HCT116 (cell line): ENCODE results near the gene ALDH5A1. TPM values are rescaled to one million over a fixed set of nuclear protein-coding genes. Genes with fewer than 3 reads are reported as not detected.

Experiments
- ATAC-seq: fragments of 200-7000 bp; cut with Tn5 transposase; 2 replicates; pipeline ENCODE4 v1.9.1; 2020; ENCODE audit warnings: mild to moderate bottlenecking, moderate library complexity
- BruUV-seq: library from RNA; stranded (reverse); fragments of 400-500 nt; replicated peaks from 2 replicates; lab custom pipeline; 2021; lab: Mats Ljungman, UMichigan
- CTCF ChIA-PET: fragments of 300-600 bp; sonication (Branson Sonifier 250); formaldehyde crosslinking; loops from one replicate; lab custom pipeline; 2021; ENCODE audit warnings: antibody characterized with exemption; lab: Charles Lee
- POLR2A ChIA-PET: fragments of 300-600, 350-600 bp; sonication (Branson Sonifier 250); formaldehyde crosslinking; loops from one replicate; lab custom pipeline; 2021; ENCODE audit warnings: antibody characterized with exemption; lab: Charles Lee
- RAD21 ChIA-PET, 2 experiments: fragments of 300-600 bp; sonication (Branson Sonifier 250); formaldehyde crosslinking; loops; one replicate each; lab custom pipeline; 2023; ENCODE audit warnings: low total read pairs in 2 of 2; ENCODE audit not compliant: uncharacterized antibody in 2 of 2, unreplicated experiment in 2 of 2, low non-redundant PET in 1 of 2; lab: Charles Lee
- DNase-seq: peaks from one replicate; pipeline ENCODE4 v3.0.0-alpha.2; 2010; ENCODE audit warnings: low read depth, low spot score
- H2AFZ ChIP-seq: fragments of 200-600 bp; shearing (Covaris generic), sonication (generic); 2 replicates; pipeline ENCODE4 v1.6.1; 2017; ENCODE audit warnings: low read depth, mixed run types, mixed read lengths, antibody characterized with exemption, low read length; ENCODE audit not compliant: poor library complexity, severe bottlenecking
- H3K27ac ChIP-seq: 2 replicates; pipeline ENCODE4 v1.5.1; 2012; ENCODE audit warnings: low read depth, low read length
- H3K27me3 ChIP-seq: fragments of 200-600 bp; sonication (generic); 2 replicates; pipeline ENCODE4 v1.6.1; 2016; ENCODE audit warnings: mixed run types, low read length, mixed read lengths; ENCODE audit not compliant: insufficient read depth
- H3K36me3 ChIP-seq, 2 experiments: fragments of 200-500 bp in 1 of 2; fragments of 200-600 bp in 1 of 2; sonication (Bioruptor generic) in 1 of 2; sonication (generic) in 1 of 2; 2 replicates each; pipeline versions ENCODE4 v1.5.1 to v1.6.1; 2014 to 2016; ENCODE audit warnings: low read length in 2 of 2, inconsistent platforms in 1 of 2, mixed read lengths in 1 of 2, mixed run types in 1 of 2; ENCODE audit not compliant: insufficient read depth in 2 of 2, control insufficient read depth in 1 of 2
- H3K4me1 ChIP-seq, 2 experiments: fragments of 200-600 bp in 1 of 2; sonication (generic) in 1 of 2; 2 replicates each; pipeline versions ENCODE4 v1.5.1 to v1.6.1; 2012 to 2017; ENCODE audit warnings: low read length in 2 of 2, inconsistent platforms in 1 of 2, mild to moderate bottlenecking in 1 of 2, mixed read lengths in 1 of 2, mixed run types in 1 of 2, moderate library complexity in 1 of 2; ENCODE audit not compliant: insufficient read depth in 2 of 2, control insufficient read depth in 1 of 2
- H3K4me2 ChIP-seq: fragments of 200-600 bp; sonication (generic); 2 replicates; pipeline ENCODE4 v1.6.1; 2017; ENCODE audit warnings: mixed run types, low read length, mixed read lengths
- H3K4me3 ChIP-seq, 2 experiments: fragments of 200-600 bp in 1 of 2; sonication (generic) in 1 of 2; replicated peaks in 1 of 2; 2 replicates each; pipeline ENCODE4 v1.5.1; 2011 to 2016; ENCODE audit warnings: low read length in 2 of 2, control low read depth in 1 of 2, low read depth in 1 of 2, mild to moderate bottlenecking in 1 of 2, mixed read lengths in 1 of 2, mixed run types in 1 of 2
- H3K79me2 ChIP-seq: fragments of 200-600 bp; sonication (generic); 2 replicates; pipeline ENCODE4 v1.6.1; 2017; ENCODE audit warnings: mild to moderate bottlenecking, mixed run types, low read length, moderate library complexity, mixed read lengths; ENCODE audit not compliant: insufficient read depth
- H3K9ac ChIP-seq: fragments of 200-600 bp; sonication (generic); 2 replicates; pipeline ENCODE4 v1.6.1; 2016; ENCODE audit warnings: low read length, mixed read lengths
- H3K9me2 ChIP-seq: fragments of 200-600 bp; sonication (generic), shearing (Covaris generic); 2 replicates; pipeline ENCODE4 v1.6.1; 2017; ENCODE audit warnings: mixed run types, mild to moderate bottlenecking, moderate library complexity; ENCODE audit not compliant: insufficient read depth
- H3K9me3 ChIP-seq, 2 experiments: fragments of 200-500 bp in 1 of 2; fragments of 200-600 bp in 1 of 2; sonication (Bioruptor generic) in 1 of 2; sonication (generic) in 1 of 2; 2 replicates each; pipeline ENCODE4 v1.6.1; 2014 to 2017; ENCODE audit warnings: low read length in 2 of 2, mixed read lengths in 2 of 2, inconsistent platforms in 1 of 2, low read depth in 1 of 2, mild to moderate bottlenecking in 1 of 2, mixed run types in 1 of 2, moderate library complexity in 1 of 2; ENCODE audit not compliant: control insufficient read depth in 1 of 2, insufficient read depth in 1 of 2
- H4K20me1 ChIP-seq: fragments of 200-600 bp; sonication (generic), shearing (Covaris generic); 2 replicates; pipeline ENCODE4 v1.6.1; 2017; ENCODE audit warnings: mixed run types, mild to moderate bottlenecking, moderate library complexity; ENCODE audit not compliant: insufficient read depth
- CBX3 ChIP-seq: IDR thresholded peaks from 2 replicates; pipeline ENCODE4 v1.6.1; 2012; ENCODE audit warnings: low read depth
- CEBPB ChIP-seq: IDR thresholded peaks from 2 replicates; pipeline ENCODE4 v1.6.1; 2012; ENCODE audit warnings: low read depth
- EGR1 ChIP-seq: IDR thresholded peaks from 2 replicates; pipeline ENCODE4 v1.6.1; 2012; ENCODE audit warnings: low read depth
- ELF1 ChIP-seq: IDR thresholded peaks from 2 replicates; pipeline ENCODE4 v1.6.1; 2012; ENCODE audit warnings: low read depth, borderline replicate concordance
- EZH2phosphoT487 ChIP-seq: fragments of 200-600 bp; IDR thresholded peaks from 2 replicates; pipeline ENCODE4 v1.6.1; 2018; ENCODE audit warnings: antibody characterized with exemption, borderline replicate concordance
- FOSL1 ChIP-seq: IDR thresholded peaks from 2 replicates; pipeline ENCODE4 v1.6.1; 2012; ENCODE audit warnings: low read depth
- JUND ChIP-seq: IDR thresholded peaks from 2 replicates; pipeline ENCODE4 v1.6.1; 2012
- MAX ChIP-seq: IDR thresholded peaks from 2 replicates; pipeline ENCODE4 v1.6.1; 2012
- POLR2A ChIP-seq: IDR thresholded peaks from 2 replicates; pipeline ENCODE4 v1.7.0; 2011; ENCODE audit warnings: borderline replicate concordance; ENCODE audit not compliant: insufficient read depth, insufficient read length; ENCODE audit errors: extremely low read depth
- POLR2AphosphoS5 ChIP-seq: IDR thresholded peaks from 2 replicates; pipeline ENCODE4 v1.6.1; 2011; ENCODE audit warnings: mild to moderate bottlenecking, low read depth, low read length, moderate library complexity
- RAD21 ChIP-seq: IDR thresholded peaks from 2 replicates; pipeline ENCODE4 v1.6.1; 2012; ENCODE audit warnings: low read depth, mild to moderate bottlenecking
- SIN3A ChIP-seq: IDR thresholded peaks from 2 replicates; pipeline ENCODE4 v1.6.1; 2012; ENCODE audit warnings: low read depth
- SP1 ChIP-seq: IDR thresholded peaks from 2 replicates; pipeline ENCODE4 v1.6.1; 2012; ENCODE audit warnings: low read depth
- SRF ChIP-seq: IDR thresholded peaks from 2 replicates; pipeline ENCODE4 v1.6.1; 2012; ENCODE audit warnings: low read depth
- TCF7L2 ChIP-seq: IDR thresholded peaks from 2 replicates; pipeline ENCODE4 v1.7.0; 2011; ENCODE audit warnings: borderline replicate concordance, inconsistent platforms; ENCODE audit not compliant: insufficient read depth, insufficient read length; ENCODE audit errors: extremely low read depth
- YY1 ChIP-seq: IDR thresholded peaks from 2 replicates; pipeline ENCODE4 v1.6.1; 2011; ENCODE audit warnings: low read length, low read depth, moderate library complexity, mild to moderate bottlenecking; ENCODE audit not compliant: insufficient replicate concordance; ENCODE audit errors: extremely low read depth
- ZFX ChIP-seq: fragments of 450-650 bp; IDR thresholded peaks from 2 replicates; pipeline ENCODE4 v1.6.1; 2017
- ZNF274 ChIP-seq: fragments of 200-500 bp; sonication (Bioruptor generic); IDR thresholded peaks from 2 replicates; pipeline ENCODE4 v1.6.1; 2014; ENCODE audit warnings: mild to moderate bottlenecking, low read depth, low read length, inconsistent platforms
- intact Hi-C: fragments of 100-400 bp; cut with micrococcal nuclease; formaldehyde crosslinking; loops from 2 replicates; pipeline ENCODE4 v1.10.0; 2022
- total RNA-seq: library from RNA; stranded (reverse); gene quantifications from one replicate; pipeline ENCODE4 v1.2.1, GENCODE V29; 2021; ENCODE audit not compliant: unreplicated experiment
- TF ChIP-seq, protein P1 (sequence below): IDR thresholded peaks from 2 replicates; pipeline ENCODE4 v1.6.1; 2012; ENCODE audit warnings: low read depth

Gene ALDH5A1
- total RNA-seq, 1 experiment from 2014 or later: 10.0 TPM

- H3K27me3 ChIP-seq: no peaks in the 10 kb centered on the region
- no peak overlapping the region for H3K4me2 ChIP-seq
- H3K4me3 ChIP-seq: no peak overlapping the region
- no peaks in the 10 kb centered on the region for H3K9me3 ChIP-seq
- TF ChIP-seq EZH2phosphoT487: no peak
- H3K36me3 ChIP-seq: no peaks in the 10 kb centered on the region
- H3K79me2 ChIP-seq: no peaks in the 10 kb centered on the region
- POLR2A ChIA-PET: no interaction called here
- no peaks in the 10 kb centered on the region for H3K4me1 ChIP-seq
- intact Hi-C loops: no loop called here
- no peak overlapping the region for H2AFZ ChIP-seq
- DNase-seq (no peak), ATAC-seq (no peak)
- BruUV-seq: no TSS peak
- RAD21 ChIA-PET: no interaction called here
- H3K9me2 ChIP-seq: no peaks in the 10 kb centered on the region
- no peak overlapping the region for H3K9ac ChIP-seq
- no peaks in the 10 kb centered on the region for H4K20me1 ChIP-seq
- no peak overlapping the region for H3K27ac ChIP-seq
- CTCF ChIA-PET: no interaction called here
Measured at GRCh38 chr6:24566020-24566767, 71.4 kb downstream of the ALDH5A1 start.

GRCh38 chr6:24568683-24569082 lies 73.9 kb downstream of the ALDH5A1 start:
- H3K4me3 ChIP-seq: no peak overlapping the region
- no TSS peak for BruUV-seq
- intact Hi-C loops: no loop called here
- H3K36me3 ChIP-seq: no peaks in the 10 kb centered on the region
- H3K27me3 ChIP-seq: no peaks in the 10 kb centered on the region
- CTCF ChIA-PET: interaction anchor here (2.6 kb wide), 1 partner anchor 13 kb away, joined by 10 read pairs; no protein-coding TSS in a partner anchor
- H3K27ac ChIP-seq: no peak overlapping the region
- RAD21 ChIA-PET: no interaction called here
- H3K79me2 ChIP-seq: no peaks in the 10 kb centered on the region
- POLR2A ChIA-PET: no interaction called here
- H3K4me2 ChIP-seq: no peak overlapping the region
- no peak overlapping the region for H2AFZ ChIP-seq
- H3K9ac ChIP-seq: no peak overlapping the region
- H4K20me1 ChIP-seq: no peaks in the 10 kb centered on the region
- H3K9me2 ChIP-seq: no peaks in the 10 kb centered on the region
- no peak for ATAC-seq
- no peak for DNase-seq
- H3K4me1 ChIP-seq: no peaks in the 10 kb centered on the region
- no peaks in the 10 kb centered on the region for H3K9me3 ChIP-seq
- TF ChIP-seq EGR1 (no peak), JUND (no peak), SIN3A (no peak), TCF7L2 (no peak), FOSL1 (no peak), ZFX (no peak), MAX (no peak), ELF1 (no peak), YY1 (no peak), CBX3 (no peak), SP1 (no peak), POLR2A (no peak), EZH2phosphoT487 (no peak), POLR2AphosphoS5 (no peak), RAD21 (no peak), ZNF274 (no peak), SRF (no peak), CEBPB (no peak)
- TF ChIP-seq, protein P1, sequence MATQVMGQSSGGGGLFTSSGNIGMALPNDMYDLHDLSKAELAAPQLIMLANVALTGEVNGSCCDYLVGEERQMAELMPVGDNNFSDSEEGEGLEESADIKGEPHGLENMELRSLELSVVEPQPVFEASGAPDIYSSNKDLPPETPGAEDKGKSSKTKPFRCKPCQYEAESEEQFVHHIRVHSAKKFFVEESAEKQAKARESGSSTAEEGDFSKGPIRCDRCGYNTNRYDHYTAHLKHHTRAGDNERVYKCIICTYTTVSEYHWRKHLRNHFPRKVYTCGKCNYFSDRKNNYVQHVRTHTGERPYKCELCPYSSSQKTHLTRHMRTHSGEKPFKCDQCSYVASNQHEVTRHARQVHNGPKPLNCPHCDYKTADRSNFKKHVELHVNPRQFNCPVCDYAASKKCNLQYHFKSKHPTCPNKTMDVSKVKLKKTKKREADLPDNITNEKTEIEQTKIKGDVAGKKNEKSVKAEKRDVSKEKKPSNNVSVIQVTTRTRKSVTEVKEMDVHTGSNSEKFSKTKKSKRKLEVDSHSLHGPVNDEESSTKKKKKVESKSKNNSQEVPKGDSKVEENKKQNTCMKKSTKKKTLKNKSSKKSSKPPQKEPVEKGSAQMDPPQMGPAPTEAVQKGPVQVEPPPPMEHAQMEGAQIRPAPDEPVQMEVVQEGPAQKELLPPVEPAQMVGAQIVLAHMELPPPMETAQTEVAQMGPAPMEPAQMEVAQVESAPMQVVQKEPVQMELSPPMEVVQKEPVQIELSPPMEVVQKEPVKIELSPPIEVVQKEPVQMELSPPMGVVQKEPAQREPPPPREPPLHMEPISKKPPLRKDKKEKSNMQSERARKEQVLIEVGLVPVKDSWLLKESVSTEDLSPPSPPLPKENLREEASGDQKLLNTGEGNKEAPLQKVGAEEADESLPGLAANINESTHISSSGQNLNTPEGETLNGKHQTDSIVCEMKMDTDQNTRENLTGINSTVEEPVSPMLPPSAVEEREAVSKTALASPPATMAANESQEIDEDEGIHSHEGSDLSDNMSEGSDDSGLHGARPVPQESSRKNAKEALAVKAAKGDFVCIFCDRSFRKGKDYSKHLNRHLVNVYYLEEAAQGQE: no peak
